HG02852 (cell line): ENCODE measurements around the gene MSH6.

Source experiments
- ATAC-seq: cut with Tn5 transposase; IDR thresholded peaks from one replicate; pipeline ENCODE4 v1.9.1; 2021; ENCODE audit warnings: mild to moderate bottlenecking, moderate library complexity; ENCODE audit not compliant: unreplicated experiment

The MSH6 gene, protein sequence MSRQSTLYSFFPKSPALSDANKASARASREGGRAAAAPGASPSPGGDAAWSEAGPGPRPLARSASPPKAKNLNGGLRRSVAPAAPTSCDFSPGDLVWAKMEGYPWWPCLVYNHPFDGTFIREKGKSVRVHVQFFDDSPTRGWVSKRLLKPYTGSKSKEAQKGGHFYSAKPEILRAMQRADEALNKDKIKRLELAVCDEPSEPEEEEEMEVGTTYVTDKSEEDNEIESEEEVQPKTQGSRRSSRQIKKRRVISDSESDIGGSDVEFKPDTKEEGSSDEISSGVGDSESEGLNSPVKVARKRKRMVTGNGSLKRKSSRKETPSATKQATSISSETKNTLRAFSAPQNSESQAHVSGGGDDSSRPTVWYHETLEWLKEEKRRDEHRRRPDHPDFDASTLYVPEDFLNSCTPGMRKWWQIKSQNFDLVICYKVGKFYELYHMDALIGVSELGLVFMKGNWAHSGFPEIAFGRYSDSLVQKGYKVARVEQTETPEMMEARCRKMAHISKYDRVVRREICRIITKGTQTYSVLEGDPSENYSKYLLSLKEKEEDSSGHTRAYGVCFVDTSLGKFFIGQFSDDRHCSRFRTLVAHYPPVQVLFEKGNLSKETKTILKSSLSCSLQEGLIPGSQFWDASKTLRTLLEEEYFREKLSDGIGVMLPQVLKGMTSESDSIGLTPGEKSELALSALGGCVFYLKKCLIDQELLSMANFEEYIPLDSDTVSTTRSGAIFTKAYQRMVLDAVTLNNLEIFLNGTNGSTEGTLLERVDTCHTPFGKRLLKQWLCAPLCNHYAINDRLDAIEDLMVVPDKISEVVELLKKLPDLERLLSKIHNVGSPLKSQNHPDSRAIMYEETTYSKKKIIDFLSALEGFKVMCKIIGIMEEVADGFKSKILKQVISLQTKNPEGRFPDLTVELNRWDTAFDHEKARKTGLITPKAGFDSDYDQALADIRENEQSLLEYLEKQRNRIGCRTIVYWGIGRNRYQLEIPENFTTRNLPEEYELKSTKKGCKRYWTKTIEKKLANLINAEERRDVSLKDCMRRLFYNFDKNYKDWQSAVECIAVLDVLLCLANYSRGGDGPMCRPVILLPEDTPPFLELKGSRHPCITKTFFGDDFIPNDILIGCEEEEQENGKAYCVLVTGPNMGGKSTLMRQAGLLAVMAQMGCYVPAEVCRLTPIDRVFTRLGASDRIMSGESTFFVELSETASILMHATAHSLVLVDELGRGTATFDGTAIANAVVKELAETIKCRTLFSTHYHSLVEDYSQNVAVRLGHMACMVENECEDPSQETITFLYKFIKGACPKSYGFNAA (N-terminal part only)

DNA sequence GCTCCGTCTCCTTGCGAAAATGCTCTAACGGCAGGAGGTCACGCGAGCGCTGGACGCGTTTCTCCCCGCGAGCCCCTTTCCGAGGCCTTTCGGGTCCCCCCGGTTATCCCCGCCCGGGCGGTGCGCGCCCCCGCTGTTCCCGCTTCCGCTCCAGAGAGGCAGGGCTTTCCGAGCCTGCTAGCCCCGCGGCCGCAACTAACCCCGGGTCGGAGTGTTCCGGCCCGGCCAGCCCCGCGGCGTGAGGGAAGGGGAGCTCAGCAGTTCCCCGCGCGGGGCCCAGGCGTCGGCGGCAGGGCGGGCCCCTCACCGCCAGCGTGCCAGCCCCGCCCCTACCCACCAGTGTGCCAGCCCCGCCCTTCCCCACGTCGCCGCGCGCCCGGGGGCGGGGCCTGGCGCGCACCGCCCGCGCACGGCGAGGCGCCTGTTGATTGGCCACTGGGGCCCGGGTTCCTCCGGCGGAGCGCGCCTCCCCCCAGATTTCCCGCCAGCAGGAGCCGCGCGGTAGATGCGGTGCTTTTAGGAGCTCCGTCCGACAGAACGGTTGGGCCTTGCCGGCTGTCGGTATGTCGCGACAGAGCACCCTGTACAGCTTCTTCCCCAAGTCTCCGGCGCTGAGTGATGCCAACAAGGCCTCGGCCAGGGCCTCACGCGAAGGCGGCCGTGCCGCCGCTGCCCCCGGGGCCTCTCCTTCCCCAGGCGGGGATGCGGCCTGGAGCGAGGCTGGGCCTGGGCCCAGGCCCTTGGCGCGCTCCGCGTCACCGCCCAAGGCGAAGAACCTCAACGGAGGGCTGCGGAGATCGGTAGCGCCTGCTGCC lies at the start of gene MSH6:
Gene MSH6, plus strand, starts transcription at position 475 of the 815 bp plus-strand sequence. Its CDS starts 89 bp downstream, at position 564.
- ATAC-seq, result peak; percentile 81

DNA sequence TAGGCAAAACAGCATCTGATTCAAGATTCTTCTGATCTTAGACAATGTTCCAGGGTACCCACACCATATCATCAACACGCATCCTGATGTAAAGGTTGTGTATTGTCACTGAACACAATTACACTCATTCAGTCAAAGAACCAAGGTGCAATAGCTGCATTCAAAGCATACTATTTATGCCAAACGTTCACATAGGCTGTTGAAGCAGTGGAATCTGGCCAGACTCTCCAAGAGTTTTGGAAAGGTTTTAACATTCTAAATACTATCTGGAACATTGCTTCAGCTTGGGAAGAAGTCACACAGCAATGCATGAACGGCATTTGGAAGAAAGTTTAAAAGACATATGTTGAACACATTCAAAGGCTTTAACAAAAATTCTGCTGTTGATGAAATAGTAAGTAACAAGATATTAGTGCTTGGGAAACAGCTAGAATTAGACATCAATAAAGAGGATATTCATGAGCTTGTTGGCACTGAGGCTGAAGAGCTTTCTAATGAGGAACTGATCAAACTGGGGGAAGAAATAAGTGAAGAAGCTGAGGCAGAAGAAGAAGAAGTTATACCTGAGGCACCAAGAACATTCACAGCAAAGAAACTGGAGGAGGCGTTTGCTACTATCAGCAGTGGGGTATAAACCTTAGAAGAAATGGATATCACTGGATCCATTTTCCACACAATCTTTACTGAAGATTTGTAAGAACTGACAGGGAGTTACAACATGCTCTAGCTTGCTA lies 47.6 kb upstream of the MSH6 start:
- ATAC-seq, result no peak

DNA sequence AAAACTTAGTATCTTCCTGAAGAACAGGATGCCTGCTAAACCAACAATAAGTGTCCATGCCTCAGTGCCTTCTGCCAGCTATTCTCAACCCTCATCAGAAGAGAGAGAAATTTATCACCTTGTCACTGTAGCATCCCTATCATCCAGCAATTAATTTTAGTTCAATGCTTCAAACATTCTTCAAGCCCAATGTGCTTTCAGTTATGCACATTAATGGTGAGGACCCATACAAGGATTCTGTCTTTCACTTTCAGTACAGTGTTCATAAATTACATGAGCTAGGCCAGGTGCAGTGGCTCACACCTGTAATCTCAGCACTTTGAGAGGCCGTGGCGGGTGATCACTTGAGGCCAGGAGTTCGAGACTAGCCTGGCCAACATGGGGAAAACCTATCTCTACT lies 47.0 kb upstream of the MSH6 start:
- ATAC-seq, result no peak

DNA sequence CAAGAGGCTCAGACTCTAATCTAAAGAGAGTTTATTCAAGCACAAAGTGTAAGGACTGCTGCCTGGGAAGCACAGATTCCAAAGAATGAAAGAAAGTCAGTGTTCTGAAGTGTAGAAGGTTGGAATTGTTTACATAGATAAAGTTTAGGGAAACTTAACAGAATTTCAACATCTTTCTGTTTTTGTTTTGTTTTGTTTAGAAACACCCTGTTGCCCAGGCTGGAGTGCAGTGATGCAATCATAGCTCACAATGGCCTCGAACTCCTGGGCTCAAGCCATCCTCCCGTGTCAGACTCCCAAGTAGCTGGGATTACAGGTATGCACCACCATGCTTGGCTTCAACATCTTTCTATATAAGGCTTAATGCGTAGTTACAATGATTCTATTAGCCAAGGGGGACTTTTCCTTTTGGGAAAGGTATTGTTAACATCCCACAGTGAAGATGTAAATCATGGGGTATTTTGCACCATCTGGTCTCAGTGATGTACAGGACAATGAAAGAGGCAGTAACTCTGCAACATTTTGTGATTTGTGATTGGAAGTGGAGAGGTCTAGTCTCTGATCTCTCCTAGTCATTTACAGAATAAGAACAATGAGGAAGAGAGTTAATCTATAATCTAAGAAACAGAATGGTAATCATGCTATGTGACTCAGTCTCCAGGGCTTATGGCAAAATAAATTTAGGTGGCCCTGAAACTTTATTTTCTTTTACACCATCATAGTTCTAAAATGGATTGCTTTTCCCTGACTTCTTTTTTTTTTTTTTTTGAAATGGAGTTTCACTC lies 45.6 kb upstream of the MSH6 start:
- ATAC-seq, result no peak

DNA sequence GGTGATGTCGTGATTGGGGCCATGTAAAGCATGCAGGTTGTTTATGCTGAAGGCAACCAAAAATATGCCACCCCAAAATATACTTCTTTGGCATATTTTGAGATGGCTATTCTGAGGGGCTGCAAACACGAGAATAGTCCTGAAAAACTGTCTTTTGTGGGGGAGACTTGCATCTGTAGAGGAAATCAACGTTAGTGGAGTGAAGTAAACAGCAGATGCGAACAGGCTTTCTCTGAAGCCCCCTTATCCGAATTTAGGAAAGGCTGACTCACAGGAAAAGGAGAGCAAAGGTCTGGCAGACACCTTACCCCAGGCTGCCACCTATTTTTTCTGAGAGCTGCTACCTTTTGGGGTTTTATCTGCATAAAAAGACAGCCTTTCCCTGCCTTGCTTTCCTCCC lies 44.6 kb upstream of the MSH6 start:
- no peak for ATAC-seq

DNA sequence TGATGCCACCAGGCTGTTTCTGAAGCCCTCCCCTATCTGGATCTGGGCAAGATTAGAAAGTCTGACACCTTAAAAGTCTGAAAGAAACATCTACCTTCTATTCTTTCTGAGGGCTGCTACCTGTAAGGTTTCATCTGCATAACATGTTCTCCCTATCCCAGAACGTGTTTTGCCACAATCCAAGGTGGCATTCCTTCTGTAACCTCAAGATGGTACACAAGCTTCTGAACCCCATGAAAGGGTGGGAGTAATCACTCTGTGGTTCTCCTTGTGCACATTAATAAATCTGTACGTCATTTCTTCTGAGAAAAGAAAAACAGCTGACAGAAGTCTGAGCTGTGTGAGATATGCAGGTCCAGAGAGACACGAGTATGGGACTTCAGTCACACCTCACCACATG lies 41.8 kb upstream of the MSH6 start:
- ATAC-seq, result no peak

DNA sequence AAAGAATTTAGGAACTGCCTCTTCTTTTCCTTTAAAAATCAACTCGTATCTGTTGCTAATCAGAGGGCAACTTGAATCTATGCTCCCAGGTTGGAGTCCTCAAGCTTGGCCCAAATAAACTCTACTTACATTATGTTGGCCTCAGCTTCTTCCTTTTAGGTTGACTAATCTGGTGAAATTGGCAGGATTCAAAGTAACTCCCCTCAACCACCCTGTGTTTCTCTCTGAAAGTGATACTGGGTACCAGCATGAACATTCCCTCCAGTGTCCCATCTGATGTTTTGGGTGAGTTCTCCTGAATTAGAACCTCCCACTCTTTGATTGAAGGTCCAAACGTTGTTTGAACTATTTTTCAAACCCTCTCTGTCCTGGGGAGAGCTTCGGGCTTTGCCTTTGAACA lies 41.3 kb upstream of the MSH6 start:
- no peak for ATAC-seq

DNA sequence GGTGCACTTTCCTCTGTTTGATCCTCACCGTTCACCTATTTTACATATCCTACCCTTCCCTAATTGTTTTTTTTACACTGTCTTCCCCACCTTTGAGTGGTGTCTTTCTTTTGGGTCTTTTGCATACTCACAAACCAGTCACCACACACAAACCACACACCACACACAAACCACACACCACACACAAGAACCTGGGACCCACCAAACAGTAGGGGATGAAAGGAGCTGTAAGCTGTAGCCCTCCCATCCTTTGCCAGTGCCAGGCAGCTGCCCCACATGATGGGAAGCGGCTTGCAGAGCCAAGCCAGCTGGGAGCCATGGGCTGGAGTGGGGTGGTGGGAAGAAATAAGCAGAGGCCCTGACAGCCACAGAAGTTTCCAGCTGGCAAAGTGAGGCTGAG lies 38.9 kb upstream of the MSH6 start:
- no peak for ATAC-seq

DNA sequence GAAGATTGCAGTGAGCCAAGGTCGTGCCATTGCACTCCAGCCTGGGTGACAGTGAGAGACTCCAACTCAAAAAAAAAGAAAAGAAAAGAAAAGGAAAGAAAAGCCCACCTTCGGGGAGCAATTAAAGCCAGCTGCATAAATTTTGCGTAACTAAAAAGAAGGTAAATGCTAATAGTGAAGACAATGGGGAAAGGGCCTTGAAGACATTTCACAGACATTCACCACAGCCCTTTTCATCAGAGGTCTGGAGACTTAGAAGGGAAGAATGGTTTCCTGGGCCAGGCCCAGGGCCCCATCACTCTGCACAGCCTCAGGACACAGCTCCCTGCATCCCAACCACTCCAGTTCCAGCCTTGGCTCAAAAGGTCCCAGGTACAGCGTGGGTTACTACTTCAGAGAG lies 35.1 kb upstream of the MSH6 start:
- no peak for ATAC-seq

DNA sequence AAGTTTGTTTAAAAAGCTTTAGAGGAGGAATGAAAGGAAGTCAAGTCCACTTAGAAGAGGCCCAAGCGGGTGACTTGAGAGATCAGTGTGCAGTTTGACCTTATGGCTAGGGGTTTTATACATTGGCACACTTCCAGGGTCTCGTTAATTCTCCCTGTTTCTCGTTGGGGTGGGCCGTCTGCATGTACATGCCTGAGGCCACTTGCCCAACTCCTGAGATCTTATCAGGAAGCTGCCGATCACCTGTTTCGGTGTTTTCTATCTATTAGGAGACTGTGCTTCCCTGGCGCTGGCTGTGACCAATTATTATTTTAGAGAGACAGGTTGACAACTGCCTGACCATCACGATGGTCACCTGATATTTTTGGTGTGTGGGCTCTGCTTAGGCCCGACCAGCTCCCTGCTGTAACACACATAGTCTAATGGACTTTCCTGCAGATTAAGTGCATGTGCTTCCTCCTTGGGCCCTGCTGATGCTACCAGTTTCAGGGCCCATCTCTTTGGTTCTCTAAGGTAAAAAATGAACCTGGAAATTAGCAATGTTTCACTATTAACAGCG lies 31.0 kb upstream of the MSH6 start:
- peak; percentile 36 for ATAC-seq

DNA sequence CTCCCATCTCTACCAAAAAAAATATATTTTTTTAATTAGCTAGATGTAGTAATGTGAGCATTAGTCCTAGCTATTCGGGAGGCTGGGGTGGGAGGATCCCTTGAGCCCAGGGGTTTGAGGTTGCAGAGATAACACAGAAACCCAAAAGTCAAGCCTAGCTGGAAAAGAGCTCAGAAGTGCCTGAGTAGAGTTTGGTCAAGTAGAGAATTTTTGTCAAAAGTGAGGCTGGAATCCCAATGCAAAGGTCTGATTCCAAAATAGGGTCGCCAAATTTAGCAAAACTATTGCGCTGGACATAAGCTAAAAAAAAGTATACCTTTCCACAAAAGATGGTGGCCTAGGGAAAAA lies 15.5 kb upstream of the MSH6 start:
- no peak for ATAC-seq

DNA sequence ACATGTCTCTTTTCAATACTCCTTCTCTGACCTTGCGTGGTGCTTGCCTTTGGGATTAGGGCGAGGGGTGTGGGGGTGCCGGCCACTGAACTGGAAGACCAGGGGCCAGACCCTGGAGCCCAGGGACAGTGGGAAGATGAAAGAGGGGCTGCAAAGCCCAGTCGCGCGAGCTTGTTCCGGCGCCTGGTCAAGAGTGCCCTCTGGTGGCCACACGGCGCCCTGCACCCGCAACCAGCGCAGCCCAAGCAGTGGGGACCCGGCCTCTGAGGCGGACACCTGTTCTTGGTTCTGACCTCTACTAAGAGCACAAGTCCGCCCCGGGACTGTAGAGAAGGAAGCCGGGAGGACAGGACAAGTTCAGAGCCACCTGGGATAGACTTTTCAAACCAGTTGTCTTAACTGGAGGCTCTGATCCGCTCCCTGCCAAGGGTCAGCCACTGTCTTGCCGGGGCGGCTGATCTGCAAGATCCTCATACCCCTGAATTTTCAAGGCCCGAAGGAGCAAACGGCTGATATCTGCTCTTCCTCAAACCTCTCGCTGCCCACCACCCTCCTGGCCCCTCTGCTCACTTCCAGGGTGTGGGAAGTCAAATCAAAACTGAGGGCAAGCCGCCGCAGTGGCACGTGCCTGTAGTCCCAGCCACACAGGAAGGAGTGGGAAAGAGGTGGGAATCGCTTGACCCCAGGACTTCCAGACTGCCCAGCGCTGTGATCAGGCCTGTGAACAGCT lies 14.9 kb upstream of the MSH6 start:
- ATAC-seq, result no peak

DNA sequence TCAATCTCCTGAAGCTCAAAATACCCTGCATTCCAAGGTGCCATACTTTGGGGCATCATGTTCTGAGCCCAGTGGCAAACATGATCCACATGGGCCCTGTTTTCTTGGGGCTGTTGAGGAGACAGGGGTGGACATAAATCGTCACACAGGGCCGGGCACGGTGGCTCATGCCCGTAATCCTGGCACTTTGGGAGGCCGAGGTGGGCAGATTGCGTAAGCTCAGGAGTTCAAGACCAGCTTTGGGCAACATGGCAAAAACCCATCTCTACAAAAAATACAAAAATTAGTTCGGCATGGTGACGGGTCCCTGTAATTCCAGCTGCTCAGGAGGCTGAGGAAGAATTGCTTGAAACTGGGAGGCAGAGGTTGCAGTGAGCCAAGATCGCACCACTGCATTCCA lies 13.6 kb upstream of the MSH6 start:
- ATAC-seq, result no peak

DNA sequence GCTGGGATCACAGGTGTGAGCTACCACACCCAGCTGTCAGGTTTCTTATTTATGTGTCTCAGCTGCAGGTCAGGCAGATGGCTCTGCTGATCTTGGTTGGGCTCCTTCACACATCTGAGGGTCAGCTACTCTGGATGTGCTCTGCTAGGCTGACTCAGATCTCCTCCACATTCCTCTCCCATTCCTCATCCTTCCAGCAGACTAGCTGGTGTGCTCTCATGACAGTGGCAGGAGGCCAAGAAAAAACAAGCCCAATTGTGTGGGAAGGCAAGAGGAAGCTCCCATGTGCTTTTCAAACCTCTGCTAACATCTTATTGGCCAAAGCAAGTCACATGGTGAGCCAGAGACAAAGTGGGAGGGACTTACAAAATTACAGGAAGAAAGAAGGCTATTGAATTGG lies 11.7 kb upstream of the MSH6 start:
- ATAC-seq, result no peak

DNA sequence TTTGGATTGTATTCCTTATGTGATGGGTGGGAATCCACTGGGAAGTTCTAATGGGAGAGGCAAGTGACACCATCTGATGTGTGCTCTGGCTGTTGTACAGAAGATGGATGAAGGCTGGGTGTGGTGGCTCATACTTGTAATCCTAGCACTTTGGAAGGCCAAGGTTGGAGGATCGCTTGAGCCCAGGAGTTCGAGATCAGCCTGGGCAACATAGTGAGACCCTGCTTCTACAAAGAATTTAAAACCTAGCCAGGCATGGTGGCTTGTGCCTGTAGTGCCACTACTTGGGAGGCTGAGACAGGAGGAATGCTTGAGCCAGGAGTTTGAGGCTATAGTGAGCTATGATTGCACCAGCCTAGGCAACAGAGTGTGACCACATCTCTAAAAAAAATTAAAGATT lies 10.6 kb upstream of the MSH6 start:
- ATAC-seq, result no peak

DNA sequence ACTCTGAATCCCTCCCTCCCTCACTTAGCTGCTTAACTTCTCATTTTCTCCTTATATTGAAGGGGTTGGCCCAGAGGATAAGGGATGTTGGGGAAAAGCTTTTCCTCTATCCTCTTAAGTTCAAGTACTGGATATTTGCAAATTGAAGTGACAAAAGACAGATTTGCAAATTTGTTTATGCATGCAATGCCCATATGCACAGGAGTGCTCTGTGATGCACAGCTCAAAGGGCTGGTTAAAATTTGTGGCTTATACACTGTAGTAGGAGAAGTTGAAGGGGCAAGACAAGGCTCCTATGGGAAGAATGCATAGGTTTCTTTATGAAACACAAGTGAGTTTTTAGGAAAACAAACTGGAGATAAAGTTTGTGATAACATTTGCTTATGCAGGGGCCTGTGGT lies 8.4 kb upstream of the MSH6 start:
- ATAC-seq, result no peak

DNA sequence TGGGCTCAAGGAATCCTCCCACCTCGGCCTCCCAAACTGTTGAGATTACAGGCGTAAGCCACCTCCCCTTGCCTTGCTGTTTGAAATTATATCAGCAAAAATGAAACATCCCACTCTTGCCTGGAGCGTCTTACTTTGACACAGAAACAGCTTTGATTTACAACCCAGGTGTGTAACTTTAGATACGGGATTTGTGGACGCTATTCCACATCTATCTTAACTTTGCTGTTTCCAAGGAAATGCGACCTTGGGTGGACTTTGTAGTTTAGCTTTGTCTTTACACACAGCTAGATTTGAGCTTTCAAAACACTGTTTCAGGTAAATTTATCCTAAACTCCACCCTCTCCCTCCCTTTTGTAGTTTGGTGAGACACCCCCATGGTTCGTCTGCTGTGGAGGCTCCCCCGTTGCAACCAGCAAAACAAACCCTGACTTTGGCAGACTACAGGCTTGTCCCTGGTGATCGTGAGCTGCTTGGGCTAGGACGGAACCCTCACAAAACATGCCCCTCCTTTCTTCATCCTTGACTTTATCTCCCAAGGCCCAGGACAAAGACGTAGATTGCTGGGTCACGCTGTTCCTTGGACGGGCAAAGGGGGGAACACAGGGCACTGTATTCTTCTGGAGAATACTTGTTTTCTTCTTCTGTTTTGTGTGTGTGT lies 5.5 kb upstream of the MSH6 start:
- ATAC-seq, result no peak
